Uterine smooth muscle cell (primary cell): ENCODE results near the gene CFB. TPM values are rescaled to one million over a fixed set of nuclear protein-coding genes. Genes with fewer than 3 reads are reported as not detected.

Experiments used
- total RNA-seq: library from RNA; depleted of rRNA; stranded (reverse); fragments of >200 nt; gene quantifications from 2 replicates; pipeline ENCODE4 v1.2.3, GENCODE V29; 2014

Gene CFB
- 2.3 and 5.6 TPM in 2 replicates for total RNA-seq

DNA sequence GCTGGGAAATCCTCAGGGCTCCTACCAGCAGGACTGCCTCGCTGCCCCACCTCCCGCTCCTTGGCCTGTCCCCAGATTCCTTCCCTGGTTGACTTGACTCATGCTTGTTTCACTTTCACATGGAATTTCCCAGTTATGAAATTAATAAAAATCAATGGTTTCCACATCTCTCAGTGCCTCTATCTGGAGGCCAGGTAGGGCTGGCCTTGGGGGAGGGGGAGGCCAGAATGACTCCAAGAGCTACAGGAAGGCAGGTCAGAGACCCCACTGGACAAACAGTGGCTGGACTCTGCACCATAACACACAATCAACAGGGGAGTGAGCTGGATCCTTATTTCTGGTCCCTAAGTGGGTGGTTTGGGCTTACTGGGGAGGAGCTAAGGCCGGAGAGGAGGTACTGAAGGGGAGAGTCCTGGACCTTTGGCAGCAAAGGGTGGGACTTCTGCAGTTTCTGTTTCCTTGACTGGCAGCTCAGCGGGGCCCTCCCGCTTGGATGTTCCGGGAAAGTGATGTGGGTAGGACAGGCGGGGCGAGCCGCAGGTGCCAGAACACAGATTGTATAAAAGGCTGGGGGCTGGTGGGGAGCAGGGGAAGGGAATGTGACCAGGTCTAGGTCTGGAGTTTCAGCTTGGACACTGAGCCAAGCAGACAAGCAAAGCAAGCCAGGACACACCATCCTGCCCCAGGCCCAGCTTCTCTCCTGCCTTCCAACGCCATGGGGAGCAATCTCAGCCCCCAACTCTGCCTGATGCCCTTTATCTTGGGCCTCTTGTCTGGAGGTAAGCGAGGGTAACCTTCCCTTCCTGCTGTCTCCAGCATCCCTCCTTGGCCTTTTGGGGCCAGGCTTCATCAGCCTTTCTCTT lies at the start of gene CFB:
TSS of gene CFB (plus strand) at position 589 of the 863 bp plus-strand sequence. CDS start at position 716, 127 bp downstream.

GRCh38 chr6:31897612-31898382 lies 48.1 kb upstream of the CFB start, which contains the start of gene EHMT2:
Gene EHMT2 (minus strand): TSS chr6:31897698. CDS start chr6:31897677, 21 bp downstream.

DNA sequence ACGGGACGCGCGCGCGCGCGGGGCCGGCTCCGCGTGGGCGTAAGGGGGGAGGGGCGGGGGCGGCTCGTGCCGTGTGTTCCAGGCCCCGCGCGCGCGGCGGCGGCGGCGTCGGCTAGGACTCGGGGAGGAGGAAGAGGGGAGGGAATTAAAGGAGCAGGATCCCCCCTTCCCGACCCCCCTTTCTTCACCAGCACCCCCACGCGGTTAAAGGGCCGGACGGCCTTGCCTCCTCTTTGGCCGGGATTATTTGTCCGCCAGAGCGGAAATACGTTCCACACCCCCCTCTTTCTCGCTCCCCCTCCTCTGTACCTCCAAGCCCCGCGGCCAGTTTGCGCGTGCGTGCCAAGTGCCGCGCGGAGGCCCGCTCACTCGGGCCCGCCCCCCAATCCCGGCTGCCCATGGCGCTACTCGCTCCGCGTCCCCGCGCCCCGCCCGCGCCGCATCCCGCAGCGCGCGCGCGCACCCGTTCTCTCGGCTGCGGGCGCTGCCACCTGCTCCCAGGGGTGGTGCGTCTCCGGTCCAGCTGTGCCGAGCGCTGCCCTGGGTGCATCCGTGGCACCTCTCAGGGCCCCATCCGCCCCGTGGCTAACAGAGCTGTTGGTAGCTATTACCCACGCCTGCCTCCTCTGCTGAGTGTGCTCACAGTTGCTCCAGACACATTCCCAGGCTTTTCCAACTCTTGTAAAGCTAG lies 43.8 kb upstream of the CFB start, which contains the start of gene ZBTB12:
TSS of gene ZBTB12 (minus strand) at position 134 of the 691 bp plus-strand sequence. CDS start 781 bp downstream, outside the sequence.

DNA sequence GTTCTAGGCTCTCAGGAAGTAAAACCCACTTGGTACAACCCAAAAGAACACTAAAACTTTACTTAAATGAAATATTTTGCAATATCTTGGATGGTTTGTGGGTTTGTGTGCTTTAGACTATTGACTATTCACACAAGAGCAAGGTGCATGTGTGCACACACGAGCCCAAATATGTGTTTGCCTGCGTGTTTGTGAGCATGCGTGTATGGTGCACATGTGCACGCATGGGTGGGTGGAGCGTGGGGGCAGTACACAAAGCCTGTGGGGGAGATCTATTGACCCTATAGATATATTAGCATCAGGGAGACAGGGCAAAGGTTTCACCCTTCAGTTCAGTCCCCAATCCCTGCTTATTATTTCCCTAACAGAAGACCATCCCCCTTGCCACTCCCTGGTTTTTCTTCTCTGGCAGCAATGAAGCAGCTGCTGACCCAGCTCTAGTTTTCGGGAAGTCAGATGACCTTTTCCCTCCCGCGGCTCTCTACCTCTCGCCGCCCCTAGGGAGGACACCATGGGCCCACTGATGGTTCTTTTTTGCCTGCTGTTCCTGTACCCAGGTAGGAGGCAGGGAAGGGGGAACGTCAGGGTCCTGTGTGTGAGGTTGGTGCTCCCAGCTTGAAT lies 18.5 kb upstream of the CFB start, which contains the start of gene C2:
TSS of gene C2 (plus strand) at position 476 of the 621 bp plus-strand sequence. CDS start at position 512, 36 bp downstream.

GRCh38 chr6:31958741-31959739 lies 13.1 kb downstream of the CFB start, which contains the start of the genes NELFE and SKIC2:
Gene NELFE (minus strand): TSS chr6:31958971. CDS start chr6:31958446, 525 bp downstream.
Gene SKIC2 (plus strand): TSS chr6:31959175. CDS start chr6:31959193, 18 bp downstream.

DNA sequence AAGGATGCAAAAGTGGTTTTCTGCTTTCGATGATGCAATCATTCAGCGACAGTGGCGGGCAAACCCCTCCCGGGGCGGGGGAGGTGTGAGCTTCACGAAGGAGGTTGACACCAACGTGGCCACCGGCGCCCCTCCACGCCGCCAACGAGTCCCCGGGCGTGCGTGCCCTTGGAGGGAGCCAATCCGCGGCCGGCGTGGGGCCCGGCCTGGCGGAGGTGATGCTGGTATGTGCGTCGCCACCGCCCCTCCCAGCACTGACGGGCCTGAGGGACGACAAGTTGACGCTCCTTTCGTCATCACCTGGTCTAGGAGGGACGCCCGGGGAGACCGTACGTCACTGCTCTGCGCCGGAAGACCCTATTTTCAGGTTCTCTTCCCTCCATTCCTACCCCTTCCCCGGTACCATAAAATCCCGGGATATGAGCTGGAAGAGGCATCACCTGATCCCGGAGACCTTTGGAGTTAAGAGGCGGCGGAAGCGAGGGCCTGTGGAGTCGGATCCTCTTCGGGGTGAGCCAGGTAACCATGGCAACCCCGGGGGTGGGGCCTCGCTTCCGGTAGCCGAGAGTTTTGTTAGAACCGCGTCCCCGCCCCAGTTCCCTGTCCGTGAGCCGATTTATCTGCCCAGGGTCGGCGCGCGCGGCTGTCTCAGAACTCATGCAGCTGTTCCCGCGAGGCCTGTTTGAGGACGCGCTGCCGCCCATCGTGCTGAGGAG lies 26.3 kb downstream of the CFB start, which contains the start of gene DXO:
TSS of gene DXO (minus strand) at position 146 of the 716 bp plus-strand sequence. CDS start 463 bp downstream, outside the sequence.

GRCh38 chr6:31981744-31982143 lies 35.8 kb downstream of the CFB start, which contains the start of gene C4A:
Gene C4A (plus strand): TSS chr6:31982057. CDS start chr6:31982108, 51 bp downstream.

Other genes with a start within 250 kb of the CFB start
- gene ABHD16A, start 242.8 kb upstream of the CFB start, total RNA-seq, result 42.8 and 50.0 TPM in 2 replicates
- gene LY6G6F, start 239.2 kb upstream of the CFB start, total RNA-seq, result not detected in 2 replicates
- gene LY6G6D, start 230.7 kb upstream of the CFB start, total RNA-seq, result not detected in 2 replicates
- gene LY6G6C, start 224.3 kb upstream of the CFB start, total RNA-seq, result not detected in 2 replicates
- not detected in 2 replicates for gene MPIG6B, start 222.7 kb upstream of the CFB start, total RNA-seq
- 39.3 and 81.0 TPM in 2 replicates for gene DDAH2, start 216.8 kb upstream of the CFB start, total RNA-seq
- 791 and 1,362 TPM in 2 replicates for gene CLIC1, start 209.6 kb upstream of the CFB start, total RNA-seq
- 13.0 and 21.6 TPM in 2 replicates for gene MSH5, start 206.1 kb upstream of the CFB start, total RNA-seq
- gene SAPCD1, start 183.4 kb upstream of the CFB start, total RNA-seq, result 1.00 and 1.2 TPM in 2 replicates
- 0.11 and 0.25 TPM in 2 replicates for gene VWA7, start 168.8 kb upstream of the CFB start, total RNA-seq
- 68.7 and 88.5 TPM in 2 replicates for gene VARS1, start 150.3 kb upstream of the CFB start, total RNA-seq
- 34.9 and 48.9 TPM in 2 replicates for gene LSM2, start 139.1 kb upstream of the CFB start, total RNA-seq
- 0.89 and 1.7 TPM in 2 replicates for gene HSPA1L, start 130.8 kb upstream of the CFB start, total RNA-seq
- gene HSPA1A, start 130.6 kb upstream of the CFB start, total RNA-seq, result 60.4 and 107 TPM in 2 replicates
- gene HSPA1B, start 118.4 kb upstream of the CFB start, total RNA-seq, result 94.5 and 181 TPM in 2 replicates
- 72.7 and 128 TPM in 2 replicates for gene NEU1, start 83.3 kb upstream of the CFB start, total RNA-seq
- 0.25 TPM in 1 of 2 replicates, not detected in the other for gene SLC44A4, start 67.1 kb upstream of the CFB start, total RNA-seq
- gene EHMT2, start 48.4 kb upstream of the CFB start, total RNA-seq, result 74.0 and 94.5 TPM in 2 replicates
- 4.9 and 8.1 TPM in 2 replicates for gene ZBTB12, start 44.0 kb upstream of the CFB start, total RNA-seq
- gene C2, start 18.4 kb upstream of the CFB start, total RNA-seq, result 0.77 and 2.0 TPM in 2 replicates
- gene NELFE, start 12.9 kb downstream of the CFB start, total RNA-seq, result 121 and 171 TPM in 2 replicates
- 50.1 and 53.1 TPM in 2 replicates for gene SKIC2, start 13.1 kb downstream of the CFB start, total RNA-seq
- 14.1 and 17.1 TPM in 2 replicates for gene DXO, start 26.0 kb downstream of the CFB start, total RNA-seq
- gene C4A, start 36.0 kb downstream of the CFB start, total RNA-seq, result 2.3 and 13.4 TPM in 2 replicates
- 2.0 and 6.0 TPM in 2 replicates for gene C4B, start 68.7 kb downstream of the CFB start, total RNA-seq
- gene CYP21A2, start 92.3 kb downstream of the CFB start, total RNA-seq, result not detected in 2 replicates
- gene TNXB, start 163.2 kb downstream of the CFB start, total RNA-seq, result 5.9 and 6.7 TPM in 2 replicates
- 12.1 and 17.9 TPM in 2 replicates for gene ATF6B, start 182.2 kb downstream of the CFB start, total RNA-seq
- 5.2 and 7.9 TPM in 2 replicates for gene FKBPL, start 184.2 kb downstream of the CFB start, total RNA-seq
- 0.11 and 0.12 TPM in 2 replicates for gene PRRT1, start 205.8 kb downstream of the CFB start, total RNA-seq
- gene PPT2, start 208.0 kb downstream of the CFB start, total RNA-seq, result 9.5 and 14.6 TPM in 2 replicates
- 0.66 and 1.00 TPM in 2 replicates for gene EGFL8, start 218.5 kb downstream of the CFB start, total RNA-seq
- 12.4 and 15.7 TPM in 2 replicates for gene AGPAT1, start 230.0 kb downstream of the CFB start, total RNA-seq
- gene RNF5, start 232.3 kb downstream of the CFB start, total RNA-seq, result 29.0 and 30.9 TPM in 2 replicates
- gene AGER, start 238.2 kb downstream of the CFB start, total RNA-seq, result 0.12 and 0.44 TPM in 2 replicates
- 41.6 and 42.6 TPM in 2 replicates for gene PBX2, start 244.1 kb downstream of the CFB start, total RNA-seq
- gene GPSM3, start 246.5 kb downstream of the CFB start, total RNA-seq, result 0.44 and 0.87 TPM in 2 replicates